ENCODE data around the gene CALCOCO2. TPM values are rescaled to one million over a fixed set of nuclear protein-coding genes. Genes with fewer than 3 reads are reported as not detected.
"Not testable (repeated sequence)": the region's sequence is repeated elsewhere in the genome, so short reads cannot be mapped to it uniquely, and the experiment has no call there.

The CALCOCO2 gene
- total RNA-seq (226 TPM), polyA plus RNA-seq (100 to 1,000 TPM; 179 to 240 (median 203) TPM)

GRCh38 chr17:48830840-48831548 lies at the start of gene CALCOCO2:
Gene CALCOCO2 (plus strand): TSS chr17:48831035. CDS start chr17:48841708, 10,673 bp downstream.
- no peaks in the 10 kb centered on the region for H3K27me3 Mint-ChIP-seq
- no peaks in the 10 kb centered on the region for H3K36me3 Mint-ChIP-seq
- H3K4me1 Mint-ChIP-seq, result peaks cover 19 to 56% (median 40%) of the 10 kb centered on the region in 4 donors
- H3K4me1 ChIP-seq (ENCODE audit: control insufficient read depth, insufficient read depth, low read length, poor library complexity, severe bottlenecking), result peaks cover 50% of the 10 kb centered on the region
- H3K27me3 ChIP-seq (ENCODE audit: control insufficient read depth, insufficient read depth, low read length), result no peaks in the 10 kb centered on the region
- no peaks in the 10 kb centered on the region for H3K9me3 ChIP-seq (ENCODE audit: control insufficient read depth in 2 of 2, low read length in 2 of 2)
- peak within 1 kb of the TSS; percentile 93 to 98 (median 98) for H3K27ac Mint-ChIP-seq
- H3K9me3 Mint-ChIP-seq, result no peaks in the 10 kb centered on the region
- H3K4me3 ChIP-seq (ENCODE audit: low read depth, low read length), result peak within 1 kb of the TSS; percentile 96
- peak within 1 kb of the TSS; percentile 81 to 97 (median 96) for H3K4me3 Mint-ChIP-seq
- peak within 1 kb of the TSS; percentile 95 for H3K27ac ChIP-seq (ENCODE audit: insufficient read depth, low read length, poor library complexity, severe bottlenecking)
- DNase-seq, result peak; percentile 81 to 94 (median 86)
- H3K36me3 ChIP-seq (ENCODE audit: control insufficient read depth, insufficient read depth, low read length), result no peaks in the 10 kb centered on the region
- ATAC-seq (ENCODE audit: low read depth in 2 of 2), result peak; percentile 91

- no peaks in the 10 kb centered on the region for H3K36me3 Mint-ChIP-seq
- no peaks in the 10 kb centered on the region for H3K4me1 Mint-ChIP-seq
- H3K4me3 ChIP-seq (ENCODE audit: low read depth, low read length), result no peak overlapping the region
- ATAC-seq (ENCODE audit: low read depth in 2 of 2) (no peak), DNase-seq (no peak)
- no peaks in the 10 kb centered on the region for H3K36me3 ChIP-seq (ENCODE audit: control insufficient read depth, insufficient read depth, low read length)
- H3K4me1 ChIP-seq (ENCODE audit: control insufficient read depth, insufficient read depth, low read length, poor library complexity, severe bottlenecking), result no peaks in the 10 kb centered on the region
- no peak overlapping the region for H3K4me3 Mint-ChIP-seq
- H3K27me3 Mint-ChIP-seq, result peaks cover 46% of the 10 kb centered on the region
- H3K27me3 ChIP-seq (ENCODE audit: control insufficient read depth, insufficient read depth, low read length), result peaks cover 27% of the 10 kb centered on the region
- no peak overlapping the region for H3K27ac ChIP-seq (ENCODE audit: insufficient read depth, low read length, poor library complexity, severe bottlenecking)
- H3K9me3 ChIP-seq (ENCODE audit: control insufficient read depth in 2 of 2, low read length in 2 of 2), result no peaks in the 10 kb centered on the region
- no peak overlapping the region for H3K27ac Mint-ChIP-seq
- H3K9me3 Mint-ChIP-seq, result peaks cover 0 to 1% (median 0%) of the 10 kb centered on the region in 7 donors
These were observed 43.0 kb upstream of the CALCOCO2 start for GRCh38 chr17:48787828-48788227.

- Histone ChIP-seq H3K4me3 (ENCODE audit: low read depth, low read length) (no peak overlapping the region), H3K4me1 (ENCODE audit: control insufficient read depth, insufficient read depth, low read length, poor library complexity, severe bottlenecking) (no peaks in the 10 kb centered on the region), H3K27ac (ENCODE audit: insufficient read depth, low read length, poor library complexity, severe bottlenecking) (no peak overlapping the region), H3K27me3 (ENCODE audit: control insufficient read depth, insufficient read depth, low read length) (peaks cover 27% of the 10 kb centered on the region), H3K9me3 (ENCODE audit: control insufficient read depth in 2 of 2, low read length in 2 of 2) (no peaks in the 10 kb centered on the region), H3K36me3 (ENCODE audit: control insufficient read depth, insufficient read depth, low read length) (no peaks in the 10 kb centered on the region)
- no peak overlapping the region for H3K27ac Mint-ChIP-seq
- ATAC-seq (ENCODE audit: low read depth in 2 of 2) (no peak), DNase-seq (no peak)
- H3K36me3 Mint-ChIP-seq, result no peaks in the 10 kb centered on the region
- H3K4me3 Mint-ChIP-seq, result no peak overlapping the region
- H3K4me1 Mint-ChIP-seq, result no peaks in the 10 kb centered on the region
- H3K9me3 Mint-ChIP-seq, result peaks cover 0 to 4% (median 0%) of the 10 kb centered on the region in 7 donors
- H3K27me3 Mint-ChIP-seq, result peaks cover 48% of the 10 kb centered on the region
These were observed 40.2 kb upstream of the CALCOCO2 start for GRCh38 chr17:48790607-48791127.

DNA sequence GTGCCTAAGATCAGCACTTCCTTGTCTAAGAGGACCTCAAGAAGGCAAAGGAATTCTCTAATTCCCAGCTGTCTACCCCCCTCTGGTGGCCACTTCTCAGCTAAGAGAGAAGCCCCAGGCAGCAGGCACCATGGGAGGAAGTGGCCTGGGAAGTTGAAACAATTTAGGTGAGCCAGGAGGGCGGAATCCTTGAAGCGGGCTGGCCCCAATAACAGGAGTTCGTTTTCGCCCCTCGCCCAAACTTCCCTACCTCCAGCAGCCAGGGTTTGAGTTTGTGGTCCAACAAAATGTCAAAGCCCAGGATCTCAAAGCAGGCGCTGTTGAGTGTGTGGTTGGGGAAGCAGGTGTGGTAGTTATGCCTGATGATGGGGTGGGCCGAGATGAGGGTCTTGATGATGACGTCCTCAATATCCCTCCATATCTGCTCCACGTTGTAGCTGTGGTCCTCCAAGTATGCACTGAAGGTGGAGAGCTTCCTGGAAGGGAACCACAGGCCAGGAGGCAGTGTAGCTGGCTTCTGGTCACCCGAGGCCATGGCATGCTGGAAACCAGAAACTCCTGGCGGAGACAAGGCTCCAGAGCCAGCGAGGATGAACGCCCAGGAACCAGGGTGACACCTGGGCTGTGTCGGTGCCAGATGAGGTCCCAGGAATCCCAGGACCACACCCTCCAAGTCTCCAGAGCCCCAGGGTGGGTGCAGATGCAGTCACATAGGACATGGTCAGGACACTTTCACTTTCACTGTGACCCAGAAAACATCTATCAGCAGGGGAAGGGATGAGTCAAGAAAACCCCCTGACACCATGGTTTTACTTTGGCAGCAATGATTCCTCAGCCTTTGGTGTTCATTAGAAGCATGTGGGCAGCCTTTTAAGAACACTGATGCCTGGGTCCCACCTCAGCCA lies 39.5 kb upstream of the CALCOCO2 start:
- DNase-seq, result peak in 1 of 3 donors; percentile 31
- no peaks in the 10 kb centered on the region for H3K36me3 Mint-ChIP-seq
- H3K4me3 Mint-ChIP-seq, result no peak overlapping the region
- H3K9me3 Mint-ChIP-seq, result peaks cover 0 to 4% (median 0%) of the 10 kb centered on the region in 7 donors
- H3K4me1 ChIP-seq (ENCODE audit: control insufficient read depth, insufficient read depth, low read length, poor library complexity, severe bottlenecking), result no peaks in the 10 kb centered on the region
- H3K4me3 ChIP-seq (ENCODE audit: low read depth, low read length), result no peak overlapping the region
- H3K27me3 Mint-ChIP-seq, result peaks cover 44% of the 10 kb centered on the region
- H3K27me3 ChIP-seq (ENCODE audit: control insufficient read depth, insufficient read depth, low read length), result peaks cover 25% of the 10 kb centered on the region
- no peak overlapping the region for H3K27ac ChIP-seq (ENCODE audit: insufficient read depth, low read length, poor library complexity, severe bottlenecking)
- peak in 1 of 2 donors; percentile 31 for ATAC-seq (ENCODE audit: low read depth in 2 of 2)
- no peaks in the 10 kb centered on the region for H3K4me1 Mint-ChIP-seq
- no peaks in the 10 kb centered on the region for H3K36me3 ChIP-seq (ENCODE audit: control insufficient read depth, insufficient read depth, low read length)
- no peaks in the 10 kb centered on the region for H3K9me3 ChIP-seq (ENCODE audit: control insufficient read depth in 2 of 2, low read length in 2 of 2)
- no peak overlapping the region for H3K27ac Mint-ChIP-seq

- H3K4me3 Mint-ChIP-seq, result no peak overlapping the region
- DNase-seq, result no peak
- H3K9me3 ChIP-seq (ENCODE audit: control insufficient read depth in 2 of 2, low read length in 2 of 2), result no peaks in the 10 kb centered on the region
- no peaks in the 10 kb centered on the region for H3K4me1 Mint-ChIP-seq
- H3K4me1 ChIP-seq (ENCODE audit: control insufficient read depth, insufficient read depth, low read length, poor library complexity, severe bottlenecking), result no peaks in the 10 kb centered on the region
- H3K27ac Mint-ChIP-seq, result no peak overlapping the region
- no peaks in the 10 kb centered on the region for H3K36me3 ChIP-seq (ENCODE audit: control insufficient read depth, insufficient read depth, low read length)
- H3K27me3 Mint-ChIP-seq, result peaks cover 44% of the 10 kb centered on the region
- H3K27ac ChIP-seq (ENCODE audit: insufficient read depth, low read length, poor library complexity, severe bottlenecking), result no peak overlapping the region
- peaks cover 24% of the 10 kb centered on the region for H3K27me3 ChIP-seq (ENCODE audit: control insufficient read depth, insufficient read depth, low read length)
- no peak for ATAC-seq (ENCODE audit: low read depth in 2 of 2)
- peaks cover 0 to 4% (median 0%) of the 10 kb centered on the region in 7 donors for H3K9me3 Mint-ChIP-seq
- no peak overlapping the region for H3K4me3 ChIP-seq (ENCODE audit: low read depth, low read length)
- H3K36me3 Mint-ChIP-seq, result no peaks in the 10 kb centered on the region
These were observed 38.6 kb upstream of the CALCOCO2 start for GRCh38 chr17:48792033-48792798.

DNA sequence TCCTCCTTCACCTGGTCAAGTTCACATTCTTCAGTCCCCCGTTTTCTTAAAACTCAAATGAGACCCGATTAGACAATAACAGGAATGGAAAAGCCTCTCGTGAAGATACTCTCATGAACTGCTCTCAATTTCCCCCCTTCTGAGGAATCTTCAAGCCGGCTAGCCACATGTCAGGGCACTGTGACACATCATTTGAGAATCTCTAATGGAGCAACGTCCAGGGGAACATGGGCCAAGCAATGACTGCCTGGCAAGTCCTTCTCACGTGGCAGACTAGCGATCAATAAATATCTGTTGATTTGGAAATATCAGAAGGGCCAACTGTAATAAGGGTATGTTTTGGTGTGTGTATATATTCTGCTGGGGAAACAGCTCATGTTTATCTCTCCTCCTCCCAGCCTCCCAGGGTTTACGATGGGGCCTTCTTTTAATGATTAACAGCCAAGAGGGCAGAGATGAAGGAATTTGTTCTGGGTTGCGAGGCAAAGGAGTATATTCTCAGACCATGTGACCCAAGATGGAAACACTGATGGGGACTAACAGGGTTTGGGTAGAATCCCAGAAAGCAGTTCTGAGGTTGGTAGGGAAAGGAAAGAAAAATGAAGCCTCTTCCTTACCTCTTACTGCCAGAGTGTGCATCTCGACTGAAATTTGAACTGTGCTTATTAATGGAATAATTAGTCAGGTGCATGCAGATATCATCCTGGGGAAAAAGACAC lies 35.2 kb upstream of the CALCOCO2 start:
- Mint-ChIP-seq H3K27ac (no peak overlapping the region), H3K9me3 (peaks cover 0 to 5% (median 0%) of the 10 kb centered on the region in 7 donors), H3K36me3 (no peaks in the 10 kb centered on the region), H3K27me3 (peaks cover 40% of the 10 kb centered on the region), H3K4me1 (no peaks in the 10 kb centered on the region), H3K4me3 (no peak overlapping the region)
- Histone ChIP-seq H3K9me3 (ENCODE audit: control insufficient read depth in 2 of 2, low read length in 2 of 2) (no peaks in the 10 kb centered on the region), H3K4me1 (ENCODE audit: control insufficient read depth, insufficient read depth, low read length, poor library complexity, severe bottlenecking) (no peaks in the 10 kb centered on the region), H3K27ac (ENCODE audit: insufficient read depth, low read length, poor library complexity, severe bottlenecking) (no peak overlapping the region), H3K36me3 (ENCODE audit: control insufficient read depth, insufficient read depth, low read length) (no peaks in the 10 kb centered on the region), H3K27me3 (ENCODE audit: control insufficient read depth, insufficient read depth, low read length) (peaks cover 20% of the 10 kb centered on the region), H3K4me3 (ENCODE audit: low read depth, low read length) (no peak overlapping the region)
- no peak for DNase-seq
- no peak for ATAC-seq (ENCODE audit: low read depth in 2 of 2)

- H3K4me3 ChIP-seq (ENCODE audit: low read depth, low read length); H3K9me3 ChIP-seq (ENCODE audit: control insufficient read depth in 2 of 2, low read length in 2 of 2); H3K27ac ChIP-seq (ENCODE audit: insufficient read depth, low read length, poor library complexity, severe bottlenecking); H3K36me3 ChIP-seq (ENCODE audit: control insufficient read depth, insufficient read depth, low read length); H3K4me3 Mint-ChIP-seq; H3K9me3 Mint-ChIP-seq; H3K4me1 Mint-ChIP-seq; ATAC-seq (ENCODE audit: low read depth in 2 of 2); DNase-seq; H3K4me1 ChIP-seq (ENCODE audit: control insufficient read depth, insufficient read depth, low read length, poor library complexity, severe bottlenecking); H3K27ac Mint-ChIP-seq; H3K36me3 Mint-ChIP-seq: not testable (repeated sequence)
- H3K27me3 ChIP-seq (ENCODE audit: control insufficient read depth, insufficient read depth, low read length), result peaks cover 24% of the 10 kb centered on the region
- peaks cover 35% of the 10 kb centered on the region for H3K27me3 Mint-ChIP-seq
These were observed 34.7 kb upstream of the CALCOCO2 start for GRCh38 chr17:48796163-48796522.
